HG03060 (cell line): Measurements from ENCODE around the gene CHCHD2.
"Not testable (repeated sequence)": the region's sequence is repeated elsewhere in the genome, so short reads cannot be mapped to it uniquely, and the experiment has no call there.

ENCODE experiments used
- ATAC-seq: cut with Tn5 transposase; IDR thresholded peaks from one replicate; pipeline ENCODE4 v1.9.1; 2021; ENCODE audit warnings: low read depth, moderate number of reproducible peaks; ENCODE audit not compliant: unreplicated experiment

Gene CHCHD2

DNA sequence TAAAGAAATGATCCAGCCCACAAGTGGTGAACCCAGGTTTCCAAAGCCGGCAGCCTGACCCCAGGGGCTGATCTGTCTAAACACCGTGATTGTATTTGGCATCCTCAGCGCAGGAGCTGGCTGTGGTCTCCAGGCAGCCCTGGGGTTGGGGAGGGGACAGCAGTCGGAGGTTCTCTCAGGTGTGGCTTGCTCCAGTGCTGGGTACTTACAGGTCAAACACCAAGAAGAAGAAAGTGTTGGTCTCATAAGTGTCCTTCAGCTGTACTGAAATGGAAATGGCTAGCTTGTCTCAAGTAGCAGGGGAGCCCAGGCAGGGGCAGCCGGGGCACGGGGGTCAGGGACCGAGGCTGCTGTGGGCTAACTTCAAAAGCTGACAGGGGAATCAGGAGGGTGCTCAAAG is 19.5 kb downstream of the CHCHD2 start:
- no peak for ATAC-seq

DNA sequence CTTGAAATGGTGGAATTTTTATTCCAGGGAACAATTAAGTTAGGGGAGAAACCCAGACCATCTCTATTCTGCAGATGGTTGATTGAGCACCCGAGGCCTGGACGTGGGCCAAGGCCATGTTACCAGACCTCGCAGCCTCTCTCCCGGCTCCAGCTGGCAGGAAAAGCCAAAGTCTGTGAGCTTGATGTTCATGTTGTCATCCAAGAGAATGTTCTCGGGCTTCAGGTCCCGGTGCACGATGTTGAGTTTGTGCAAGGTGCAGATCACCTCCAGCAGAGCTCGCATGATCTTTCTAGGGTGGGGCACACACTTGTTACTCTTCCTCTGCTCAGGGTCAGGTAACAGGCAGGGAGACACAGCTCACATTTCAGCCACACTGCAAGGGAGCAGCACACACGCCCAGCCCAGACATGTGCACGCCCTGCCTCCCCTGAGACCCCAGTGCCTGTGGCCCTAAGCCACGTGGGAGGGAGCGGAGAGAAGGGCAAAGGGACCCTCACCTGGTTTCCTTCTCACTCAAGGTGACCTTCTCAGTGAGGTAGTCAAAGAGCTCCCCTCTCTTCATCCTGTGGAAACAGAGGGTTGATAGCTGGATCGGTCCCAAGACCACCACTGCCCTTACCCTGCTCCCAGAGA is 23.0 kb downstream of the CHCHD2 start:
- ATAC-seq: no peak

DNA sequence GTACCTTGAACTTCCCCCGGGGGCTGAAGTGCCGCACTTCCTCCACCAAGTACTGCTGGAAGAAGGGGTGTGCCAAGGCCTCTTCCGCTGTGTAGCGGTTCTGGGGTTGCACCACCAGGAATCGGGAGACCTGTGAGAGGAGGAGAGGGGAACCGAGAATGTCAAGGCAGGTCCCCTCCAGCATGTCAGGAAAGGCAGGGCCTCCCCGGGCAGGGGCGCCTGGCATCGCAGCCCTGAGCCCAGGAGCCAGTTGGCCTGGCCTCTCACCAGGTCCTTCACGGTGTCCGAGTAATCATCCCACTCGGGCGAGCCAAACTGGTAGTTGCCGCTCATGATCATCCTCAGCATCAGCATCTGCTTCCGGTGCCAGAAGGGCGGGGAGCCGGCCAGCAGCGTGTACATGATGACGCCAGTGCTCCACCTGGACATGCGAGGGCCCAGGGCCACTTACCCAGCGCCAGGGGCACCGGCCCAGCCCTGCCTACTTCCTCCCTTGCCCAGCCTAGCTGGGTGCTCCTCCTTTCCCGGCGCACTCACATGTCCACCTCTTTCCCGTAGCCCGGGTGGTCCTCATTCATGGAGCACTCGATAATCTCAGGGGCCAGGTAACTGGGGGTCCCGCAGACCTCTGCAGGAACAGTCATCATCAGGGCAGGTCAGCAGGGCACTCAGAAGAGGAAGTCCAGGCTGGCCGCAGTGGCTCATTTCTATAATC is 24.5 kb downstream of the CHCHD2 start:
- ATAC-seq: no peak

DNA sequence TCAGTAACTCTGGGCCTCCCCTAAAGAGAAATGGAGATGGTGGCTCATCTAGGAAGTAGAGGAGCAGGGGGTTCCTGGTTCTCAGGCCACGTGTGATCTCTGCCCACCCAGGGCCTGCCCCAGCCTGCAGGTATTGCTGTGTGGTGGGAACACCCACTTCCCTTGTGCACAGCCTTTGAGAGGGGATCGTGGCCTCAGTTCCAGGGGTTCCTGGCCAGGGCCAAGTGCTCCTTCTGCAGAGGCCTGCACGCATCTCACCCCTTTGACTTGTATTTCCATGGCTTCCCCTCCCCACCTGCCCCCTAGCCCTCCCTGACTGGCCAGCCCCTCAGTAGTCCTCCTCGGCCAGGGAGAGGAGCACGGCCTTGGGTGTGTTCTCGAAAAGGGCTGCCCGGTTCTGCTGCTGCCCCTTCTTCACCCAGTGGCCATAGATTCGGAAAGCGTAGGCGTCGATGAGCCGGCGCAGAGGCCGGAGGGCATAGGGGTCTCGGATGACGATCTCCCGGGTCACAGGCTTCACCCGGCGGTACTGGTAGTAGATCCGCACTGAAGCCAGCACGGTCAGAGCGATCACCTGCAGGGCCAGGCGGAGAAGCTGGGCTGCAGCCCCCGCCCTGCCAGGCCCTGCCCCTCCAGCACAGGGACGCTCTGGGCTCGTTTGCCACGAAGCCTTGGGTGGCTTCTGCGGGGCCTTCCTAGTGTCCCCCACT is 25.4 kb downstream of the CHCHD2 start:
- ATAC-seq: not testable (repeated sequence)

DNA sequence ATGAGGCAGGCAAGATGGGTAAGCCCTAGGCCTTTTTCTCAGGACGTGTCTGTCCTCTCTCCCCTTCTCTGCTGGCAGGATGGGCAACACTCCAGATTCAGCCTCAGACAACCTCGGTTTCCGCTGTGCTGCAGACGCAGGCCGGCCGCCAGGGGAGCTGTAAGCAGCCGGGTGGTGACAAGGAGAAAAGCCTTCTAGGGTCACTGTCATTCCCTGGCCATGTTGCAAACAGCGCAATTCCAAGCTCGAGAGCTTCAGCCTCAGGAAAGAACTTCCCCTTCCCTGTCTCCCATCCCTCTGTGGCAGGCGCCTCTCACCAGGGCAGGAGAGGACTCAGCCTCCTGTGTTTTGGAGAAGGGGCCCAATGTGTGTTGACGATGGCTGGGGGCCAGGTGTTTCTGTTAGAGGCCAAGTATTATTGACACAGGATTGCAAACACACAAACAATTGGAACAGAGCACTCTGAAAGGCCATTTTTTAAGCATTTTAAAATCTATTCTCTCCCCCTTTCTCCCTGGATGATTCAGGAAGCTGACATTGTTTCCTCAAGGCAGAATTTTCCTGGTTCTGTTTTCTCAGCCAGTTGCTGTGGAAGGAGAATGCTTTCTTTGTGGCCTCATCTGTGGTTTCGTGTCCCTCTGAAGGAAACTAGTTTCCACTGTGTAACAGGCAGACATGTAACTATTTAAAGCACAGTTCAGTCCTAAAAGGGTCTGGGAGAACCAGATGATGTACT is 26.7 kb downstream of the CHCHD2 start:
- no peak for ATAC-seq

DNA sequence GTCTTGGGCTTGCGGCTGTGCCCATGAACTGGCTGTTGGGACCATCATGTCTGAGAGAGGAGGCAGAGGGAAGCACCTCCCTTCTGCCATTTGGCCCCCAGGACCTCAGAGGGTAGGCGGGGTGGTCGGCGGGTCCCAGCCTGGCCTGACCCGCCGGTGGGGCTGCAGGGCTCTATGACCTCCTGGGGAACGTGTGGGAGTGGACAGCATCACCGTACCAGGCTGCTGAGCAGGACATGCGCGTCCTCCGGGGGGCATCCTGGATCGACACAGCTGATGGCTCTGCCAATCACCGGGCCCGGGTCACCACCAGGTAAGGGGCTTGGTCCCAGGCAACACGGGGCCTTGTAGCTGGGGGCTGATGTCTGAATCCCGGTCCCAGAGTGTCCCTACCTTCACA is 28.1 kb downstream of the CHCHD2 start:
- ATAC-seq: no peak

DNA sequence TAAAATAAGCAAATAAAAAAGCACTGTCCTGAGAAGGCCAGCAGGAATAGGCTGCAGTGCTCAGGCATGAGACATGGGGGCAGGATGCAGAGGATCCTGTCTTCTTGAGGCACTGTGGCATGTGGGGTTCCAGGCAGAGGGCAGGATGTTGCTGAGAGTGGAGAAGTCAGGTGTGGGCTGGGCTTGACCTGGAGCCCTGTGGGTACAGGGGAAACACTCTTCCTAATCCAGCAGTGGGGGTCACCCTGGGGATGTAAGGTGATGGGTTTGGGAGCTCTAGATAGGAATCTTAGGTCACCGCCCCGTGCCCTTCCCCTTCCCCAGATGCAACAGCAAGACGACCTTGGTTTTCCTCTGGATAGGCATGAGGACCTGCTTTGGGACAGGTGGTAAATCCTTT is 28.6 kb downstream of the CHCHD2 start:
- ATAC-seq: no peak

DNA sequence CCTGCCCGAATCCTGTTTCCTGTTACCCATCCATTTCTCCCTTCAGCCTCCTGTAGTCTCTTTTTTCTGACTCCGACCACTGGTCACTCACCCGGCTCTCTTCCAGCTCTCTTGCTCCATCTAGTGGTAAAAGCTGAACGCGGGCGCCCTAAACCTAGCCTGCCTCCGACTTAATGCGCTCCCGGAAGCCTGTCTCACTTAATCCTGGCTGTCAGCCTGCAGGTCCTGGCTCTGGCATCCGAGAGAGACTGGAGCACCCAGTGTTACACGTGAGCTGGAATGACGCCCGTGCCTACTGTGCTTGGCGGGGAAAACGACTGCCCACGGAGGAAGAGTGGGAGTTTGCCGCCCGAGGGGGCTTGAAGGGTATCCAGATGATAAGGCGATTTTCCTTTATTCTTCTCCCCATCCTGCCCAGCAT is 31.9 kb downstream of the CHCHD2 start:
- peak; percentile 63 for ATAC-seq

DNA sequence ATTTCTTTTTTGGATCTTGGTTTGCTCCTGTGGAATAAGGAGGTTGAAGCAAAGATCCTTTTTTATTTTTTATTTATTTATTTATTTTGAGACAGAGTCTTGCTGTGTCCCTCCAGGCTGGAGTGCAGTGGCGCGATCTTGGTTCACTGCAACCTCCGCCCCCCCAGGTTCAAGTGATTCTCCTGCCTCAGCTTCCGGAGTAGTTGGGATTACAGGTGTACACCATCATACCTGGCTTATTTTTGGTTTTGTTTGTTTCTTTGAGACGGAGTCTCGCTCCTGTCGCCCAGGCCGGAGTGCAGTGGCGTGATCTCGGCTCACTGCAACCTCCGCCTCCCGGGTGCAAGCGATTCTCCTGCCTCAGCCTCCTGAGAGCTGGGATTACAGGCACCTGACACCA is 39.9 kb downstream of the CHCHD2 start:
- ATAC-seq: not testable (repeated sequence)

DNA sequence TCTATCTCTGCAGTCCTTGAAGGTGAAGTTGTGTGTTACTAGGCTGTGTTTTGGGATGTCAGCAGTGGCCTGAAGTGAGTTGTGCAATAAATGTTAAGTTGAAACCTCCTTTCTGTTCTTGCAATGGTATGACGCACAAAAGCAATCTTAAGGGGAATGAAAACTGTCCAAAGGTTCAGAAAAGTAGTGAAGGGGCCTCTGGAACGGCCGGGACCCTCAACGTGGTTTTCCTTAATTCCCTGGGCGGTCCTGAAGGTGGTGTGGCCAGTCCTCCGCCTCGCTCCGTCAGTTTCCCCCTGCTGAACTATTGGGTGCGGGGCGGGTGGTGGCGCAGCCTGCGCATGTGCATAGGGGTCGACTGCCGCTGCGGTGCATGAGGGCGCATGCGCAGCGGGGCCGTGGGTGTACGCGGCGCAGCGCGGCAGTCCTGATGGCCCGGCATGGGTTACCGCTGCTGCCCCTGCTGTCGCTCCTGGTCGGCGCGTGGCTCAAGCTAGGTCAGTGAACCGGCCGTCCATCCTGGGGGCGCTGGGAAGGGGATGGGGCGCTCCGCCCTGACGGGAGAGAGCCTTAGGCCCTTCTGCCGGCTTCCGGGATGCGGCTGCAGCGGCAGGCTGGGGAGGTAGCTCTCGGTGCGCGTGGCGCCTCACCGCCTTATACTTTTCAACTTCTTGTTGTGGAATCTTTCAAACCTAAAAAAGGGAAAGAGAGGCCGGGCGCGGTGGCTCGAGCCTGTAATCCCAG is 42.2 kb downstream of the CHCHD2 start, which contains the start of gene SUMF2:
Gene SUMF2 (plus strand): TSS at position 405 of the 744 bp plus-strand sequence. CDS start 26 bp downstream, at position 431.
- ATAC-seq: peak; percentile 78

DNA sequence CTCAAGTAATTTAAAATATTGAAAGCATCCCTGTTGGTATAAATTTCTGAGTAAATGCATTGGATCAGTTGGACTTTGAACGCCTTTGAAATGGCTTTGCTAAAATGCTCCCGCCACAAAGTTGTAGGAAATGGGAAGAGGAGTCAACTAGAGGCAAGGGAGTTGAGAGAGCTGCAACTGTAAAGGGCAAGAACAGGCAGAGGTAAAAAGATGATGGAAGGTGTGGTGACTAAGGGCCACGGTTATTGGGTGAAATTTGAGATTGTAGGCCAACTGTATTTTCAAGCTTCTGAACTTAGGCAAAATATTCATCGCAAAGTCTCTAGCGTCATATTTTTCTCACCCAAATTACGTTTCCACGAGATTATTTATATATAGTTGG is 42.8 kb downstream of the CHCHD2 start:
- ATAC-seq: no peak

DNA sequence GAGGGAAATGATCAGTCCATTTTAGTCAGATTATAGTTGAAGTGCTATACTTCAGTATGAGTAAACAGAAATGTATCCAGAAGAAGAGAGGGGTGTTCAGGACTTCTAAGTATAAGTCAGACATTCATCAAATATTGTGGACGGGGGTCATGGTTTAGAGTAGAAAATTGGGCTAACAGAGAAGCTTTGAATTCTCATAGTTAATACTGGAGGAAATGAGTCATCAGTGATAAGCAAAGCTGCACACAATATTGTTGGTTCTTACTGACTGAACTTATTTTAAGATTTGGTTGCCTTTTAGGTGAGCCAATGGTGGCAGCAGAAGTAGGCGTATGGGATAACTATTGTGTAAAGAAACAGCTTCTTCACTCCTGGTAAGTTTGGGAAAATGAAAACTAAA is 43.9 kb downstream of the CHCHD2 start:
- ATAC-seq: no peak

DNA sequence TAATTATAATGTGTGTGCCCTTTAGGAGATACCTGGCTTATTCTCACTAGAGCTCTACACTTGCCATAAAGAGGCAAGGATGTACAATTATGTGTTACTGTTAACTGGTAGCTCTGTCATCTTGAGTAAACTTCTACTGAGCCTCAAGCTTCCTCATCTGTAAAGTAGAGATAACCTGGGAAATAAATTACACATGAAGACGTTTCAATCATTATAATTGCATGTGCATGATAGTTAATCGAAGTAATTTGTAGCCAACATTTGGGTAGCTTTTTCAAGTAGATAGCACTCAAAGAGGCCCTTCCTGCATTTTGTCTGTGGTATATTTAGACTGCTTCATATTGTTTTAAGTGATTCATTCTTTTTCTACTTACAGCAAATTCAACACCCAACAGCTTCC is 52.3 kb downstream of the CHCHD2 start:
- ATAC-seq: no peak

DNA sequence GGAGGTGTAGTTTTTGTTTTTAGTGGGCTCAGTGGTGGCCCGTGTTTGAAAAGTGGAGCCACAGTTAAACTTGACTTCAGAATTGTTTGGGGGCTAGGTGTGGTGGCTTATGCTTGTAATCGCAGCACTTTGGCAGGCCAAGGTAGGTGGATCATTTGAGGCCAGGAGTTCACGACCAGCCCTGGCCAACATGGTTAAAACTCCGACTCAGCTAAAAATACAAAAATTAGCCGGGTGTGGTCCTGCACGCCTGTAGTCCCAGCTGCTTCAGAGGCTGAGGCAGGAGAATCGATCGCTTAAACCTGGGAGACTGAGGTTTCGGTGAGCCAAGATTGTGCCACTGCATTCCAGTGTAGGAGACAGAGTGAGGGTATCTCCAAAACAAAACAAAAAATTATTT is 52.9 kb downstream of the CHCHD2 start:
- ATAC-seq: no peak
